ENCODE results near the gene CLDN3. TPM values are rescaled to one million over a fixed set of nuclear protein-coding genes. Genes with fewer than 3 reads are reported as not detected.

CLDN3 gene
- total and polyA plus RNA-seq, 10 donors: 0.13 to 0.26 (median 0.26) TPM; not detected in 7

DNA sequence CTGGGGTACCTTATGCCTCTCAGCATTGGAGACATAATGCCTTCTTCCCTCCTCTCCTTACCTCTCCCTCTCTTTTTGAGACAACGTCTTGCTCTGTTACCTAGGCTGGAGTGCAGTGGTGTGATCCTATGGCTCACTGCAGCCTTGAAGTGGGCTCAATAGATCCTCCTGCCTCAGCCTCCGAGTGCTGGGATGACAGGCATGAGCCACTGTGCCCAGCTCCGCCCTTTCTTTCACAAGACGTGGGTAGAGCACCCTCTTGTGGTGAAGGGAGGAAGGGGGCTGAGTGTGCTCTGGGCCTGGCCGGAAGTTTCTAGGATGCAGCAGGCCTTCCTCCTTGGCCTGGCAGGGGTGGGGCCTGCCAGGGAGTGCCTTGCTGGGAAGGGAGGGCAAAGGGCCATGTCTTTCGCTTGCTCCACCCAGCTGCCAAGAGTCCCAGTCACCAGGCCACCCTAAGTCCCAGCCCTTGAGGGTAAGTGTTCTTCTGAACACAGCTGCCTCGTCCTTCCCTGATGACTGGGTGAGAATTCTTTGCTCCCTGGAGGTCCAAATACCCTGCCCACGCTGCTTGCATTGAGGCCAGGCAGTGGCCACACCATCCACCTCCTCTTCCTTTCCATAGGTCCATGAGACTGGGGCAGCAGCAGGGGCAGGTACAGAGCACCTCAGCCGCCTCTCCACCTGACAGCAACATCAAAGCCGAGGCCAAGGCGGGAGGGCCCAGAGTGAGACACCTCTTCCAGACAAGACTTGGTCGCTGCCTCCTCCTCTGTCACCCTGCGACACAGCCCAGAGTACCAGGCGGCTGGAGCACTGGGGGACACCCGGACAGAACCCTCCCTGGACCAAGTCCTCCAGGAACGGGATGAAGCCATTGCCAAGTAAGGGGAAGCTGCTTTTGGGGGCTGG lies 35.2 kb downstream of the CLDN3 start:
- Histone ChIP-seq H3K4me3 (peak overlapping the region in 1 of 8 donors; percentile 9), H3K9me3 (no peaks in the 10 kb centered on the region), H3K27me3 (replicated peaks in 1 of 7) (no peaks in the 10 kb centered on the region), H3K27ac (peak overlapping the region; percentile 6 to 89 (median 69)), H3K4me1 (peaks cover 6 to 57% (median 31%) of the 10 kb centered on the region in 6 donors), H3K36me3 (peaks cover 0 to 23% (median 14%) of the 10 kb centered on the region in 6 donors)
- DNase-seq: peak; percentile 93
- TF ChIP-seq POLR2AphosphoS5 (IDR thresholded peaks at IDR 0.05) (peak; percentile 71 to 88 (median 85)), POLR2A (IDR thresholded peaks at IDR 0.05) (no peak)
- TF ChIP-seq, protein P1, sequence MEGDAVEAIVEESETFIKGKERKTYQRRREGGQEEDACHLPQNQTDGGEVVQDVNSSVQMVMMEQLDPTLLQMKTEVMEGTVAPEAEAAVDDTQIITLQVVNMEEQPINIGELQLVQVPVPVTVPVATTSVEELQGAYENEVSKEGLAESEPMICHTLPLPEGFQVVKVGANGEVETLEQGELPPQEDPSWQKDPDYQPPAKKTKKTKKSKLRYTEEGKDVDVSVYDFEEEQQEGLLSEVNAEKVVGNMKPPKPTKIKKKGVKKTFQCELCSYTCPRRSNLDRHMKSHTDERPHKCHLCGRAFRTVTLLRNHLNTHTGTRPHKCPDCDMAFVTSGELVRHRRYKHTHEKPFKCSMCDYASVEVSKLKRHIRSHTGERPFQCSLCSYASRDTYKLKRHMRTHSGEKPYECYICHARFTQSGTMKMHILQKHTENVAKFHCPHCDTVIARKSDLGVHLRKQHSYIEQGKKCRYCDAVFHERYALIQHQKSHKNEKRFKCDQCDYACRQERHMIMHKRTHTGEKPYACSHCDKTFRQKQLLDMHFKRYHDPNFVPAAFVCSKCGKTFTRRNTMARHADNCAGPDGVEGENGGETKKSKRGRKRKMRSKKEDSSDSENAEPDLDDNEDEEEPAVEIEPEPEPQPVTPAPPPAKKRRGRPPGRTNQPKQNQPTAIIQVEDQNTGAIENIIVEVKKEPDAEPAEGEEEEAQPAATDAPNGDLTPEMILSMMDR (IDR thresholded peaks at IDR 0.05 in 8 of 11, conservative IDR thresholded peaks at IDR 0.05 in 3 of 11): peak; percentile 81 to 98 (median 95)
- intact Hi-C loops (cut with DNase I; ENCODE audit: low total_unique reads): loop anchor here (5.0 to 10.0 kb wide), 2 partner anchors 50 to 117 kb away; partner anchors contain the start of genes BUD23 and DNAJC30
- whole genome bisulfite sequencing, 5 donors: 37 to 70% (median 61%) methylated on average over 6 to 16 of the region's 16 CpGs

DNA sequence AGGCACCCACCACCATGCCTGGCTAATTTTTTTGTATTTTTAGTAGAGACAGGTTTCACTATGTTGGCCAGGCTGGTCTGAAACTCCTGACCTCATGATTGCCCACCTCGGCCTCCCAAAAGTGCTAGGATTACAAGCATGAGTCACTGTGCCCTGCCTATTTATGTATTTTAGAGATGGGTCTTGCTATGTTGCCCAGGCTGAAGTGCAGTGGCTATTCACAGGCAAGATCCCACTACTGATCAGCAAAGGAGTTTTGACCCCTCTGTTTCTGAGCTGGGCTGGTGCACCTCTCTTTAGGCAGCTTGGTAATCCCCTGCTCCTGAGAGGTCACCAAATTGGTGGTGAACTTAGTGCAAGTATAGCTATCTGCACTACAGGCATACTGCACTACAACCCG lies 37.7 kb downstream of the CLDN3 start:
- Histone ChIP-seq H3K9me3 (no peaks in the 10 kb centered on the region), H3K27me3 (replicated peaks in 1 of 7) (peaks cover 0 to 20% (median 1%) of the 10 kb centered on the region in 7 donors), H3K36me3 (peaks cover 0 to 21% (median 13%) of the 10 kb centered on the region in 6 donors), H3K4me3 (no peak overlapping the region), H3K4me1 (peaks cover under 1 to 39% (median 18%) of the 10 kb centered on the region in 6 donors), H3K27ac (no peak overlapping the region)
- no peak for TF ChIP-seq POLR2A (IDR thresholded peaks at IDR 0.05)
- no peak for TF ChIP-seq POLR2AphosphoS5 (IDR thresholded peaks at IDR 0.05)
- TF ChIP-seq, protein P1 (IDR thresholded peaks at IDR 0.05 in 8 of 11, conservative IDR thresholded peaks at IDR 0.05 in 3 of 11): no peak
- intact Hi-C loops (cut with DNase I; ENCODE audit: low total_unique reads): loop anchor here (10.0 kb wide), 1 partner anchor 48 kb away; the partner anchor contains the start of genes BUD23 and DNAJC30
- DNase-seq: no peak
- whole genome bisulfite sequencing, 5 donors: 58 to 88% (median 67%) methylated on average over 2 of the region's 2 CpGs

DNA sequence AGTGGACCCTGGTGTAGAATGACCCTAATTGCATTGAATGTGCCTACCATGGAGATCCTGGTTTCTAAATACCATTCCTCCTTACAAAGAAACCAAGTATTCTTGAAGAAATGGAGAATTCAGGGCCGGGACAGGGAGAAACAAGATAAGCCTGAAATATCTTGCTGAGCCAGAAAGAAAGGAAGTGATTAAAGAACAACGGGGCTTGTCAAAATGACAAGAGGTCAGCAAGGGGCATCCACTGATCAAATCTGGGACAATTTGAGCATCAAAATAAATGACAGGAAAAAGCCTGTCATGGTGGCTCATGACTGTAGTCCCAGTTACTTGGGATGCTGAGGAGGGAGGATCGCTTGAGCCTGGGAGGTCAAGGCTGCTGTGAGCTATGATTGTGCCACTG lies 39.6 kb downstream of the CLDN3 start:
- intact Hi-C loops (cut with DNase I; ENCODE audit: low total_unique reads): loop anchor here (10.0 kb wide), 1 partner anchor 46 kb away; the partner anchor contains the start of genes BUD23 and DNAJC30
- H3K4me3 ChIP-seq: no peak overlapping the region
- H3K9me3 ChIP-seq: no peaks in the 10 kb centered on the region
- DNase-seq: no peak
- no peak overlapping the region for H3K27ac ChIP-seq
- H3K27me3 ChIP-seq (replicated peaks in 1 of 7): peaks cover 0 to 36% (median 5%) of the 10 kb centered on the region in 7 donors
- H3K4me1 ChIP-seq: peaks cover 0 to 28% (median 15%) of the 10 kb centered on the region in 6 donors
- 7 to 16% (median 11%) methylated on average over 3 of the region's 3 CpGs for WGBS, 5 donors
- no peak for TF ChIP-seq POLR2AphosphoS5 (IDR thresholded peaks at IDR 0.05)
- no peak for TF ChIP-seq POLR2A (IDR thresholded peaks at IDR 0.05)
- TF ChIP-seq, protein P1 (IDR thresholded peaks at IDR 0.05 in 8 of 11, conservative IDR thresholded peaks at IDR 0.05 in 3 of 11): no peak
- H3K36me3 ChIP-seq: peaks cover 0 to 2% (median under 1%) of the 10 kb centered on the region in 6 donors

DNA sequence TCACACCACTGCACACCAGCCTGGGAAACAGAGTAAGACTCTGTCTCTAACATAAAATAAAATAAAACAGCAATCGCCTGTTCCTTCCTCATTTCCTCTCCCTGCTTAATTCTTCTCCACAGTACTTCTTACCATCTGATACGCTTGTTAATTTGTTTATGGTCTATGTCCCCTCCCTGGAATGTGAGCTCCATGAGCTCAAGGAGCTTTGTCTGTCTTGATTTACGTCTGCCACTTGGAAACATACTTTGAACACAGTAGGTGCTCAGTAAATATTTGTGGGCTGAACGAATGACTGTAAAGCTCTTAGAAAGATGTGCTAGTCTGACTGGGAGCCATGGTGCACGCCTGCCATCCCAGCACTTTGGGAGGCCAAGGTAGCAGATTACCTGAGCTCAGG lies 41.5 kb downstream of the CLDN3 start:
- Histone ChIP-seq H3K36me3 (no peaks in the 10 kb centered on the region), H3K9me3 (no peaks in the 10 kb centered on the region), H3K4me3 (no peak overlapping the region), H3K27ac (no peak overlapping the region), H3K4me1 (peaks cover 0 to 16% (median 4%) of the 10 kb centered on the region in 6 donors), H3K27me3 (replicated peaks in 1 of 7) (peaks cover 0 to 36% (median 5%) of the 10 kb centered on the region in 7 donors)
- 62 to 70% (median 63%) methylated on average over 5 of the region's 5 CpGs for WGBS, 5 donors
- intact Hi-C loops (cut with DNase I; ENCODE audit: low total_unique reads): loop anchor here (2.0 kb wide), 1 partner anchor 122 kb away; no protein-coding TSS in a partner anchor
- no peak for TF ChIP-seq POLR2AphosphoS5 (IDR thresholded peaks at IDR 0.05)
- TF ChIP-seq, protein P1 (IDR thresholded peaks at IDR 0.05 in 8 of 11, conservative IDR thresholded peaks at IDR 0.05 in 3 of 11): no peak
- TF ChIP-seq POLR2A (IDR thresholded peaks at IDR 0.05): no peak
- DNase-seq: no peak

Measured in spleen (tissue), 11 donors.